ENCODE data around the gene WDR91.
A peak's percentile ranks its signal among the peaks of the same experiment; 100 is the strongest.

The WDR91 gene

DNA sequence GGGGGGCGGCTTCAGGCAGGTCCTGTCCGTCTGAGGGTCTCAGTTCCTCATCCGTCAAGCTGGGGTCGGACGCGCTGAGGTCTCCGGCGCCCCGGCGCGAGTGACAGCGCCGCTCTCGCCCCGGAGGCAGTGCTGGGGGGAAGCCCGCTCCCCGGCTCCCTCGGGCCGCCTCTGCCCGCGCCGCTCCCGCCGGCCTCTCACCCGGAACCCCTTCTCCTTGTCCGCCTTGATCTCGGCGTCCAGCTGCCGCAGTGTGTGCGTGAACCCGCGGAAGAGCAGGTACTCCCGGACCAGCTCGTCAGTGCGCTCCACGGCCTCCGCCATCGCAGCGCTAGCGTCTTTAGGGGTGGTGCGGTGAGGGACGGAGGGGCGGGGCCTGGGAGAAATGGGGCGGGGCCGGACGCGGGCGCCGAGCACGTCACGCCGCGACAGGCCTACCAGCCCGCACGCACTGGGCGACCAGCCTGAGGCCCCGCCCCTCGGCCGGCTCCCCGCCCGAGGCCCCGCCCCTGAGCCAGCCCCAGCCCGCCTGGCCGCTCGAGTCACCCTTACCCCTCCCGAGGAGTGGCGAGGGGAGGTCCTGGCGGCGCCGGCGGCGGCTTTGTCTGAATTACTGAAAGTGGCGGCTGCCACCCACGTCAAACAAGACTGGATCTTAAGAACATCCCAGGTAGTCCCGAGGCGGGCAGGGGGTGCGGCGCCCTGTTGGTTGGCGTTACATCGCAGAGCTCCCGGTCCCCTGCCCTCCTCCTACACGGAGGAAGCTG lies at the start of gene WDR91:
WDR91 (minus strand) TSS at position 348 of the 767 bp plus-strand sequence; CDS start at position 324, 24 bp downstream.
- TF ChIP-seq, protein P1, sequence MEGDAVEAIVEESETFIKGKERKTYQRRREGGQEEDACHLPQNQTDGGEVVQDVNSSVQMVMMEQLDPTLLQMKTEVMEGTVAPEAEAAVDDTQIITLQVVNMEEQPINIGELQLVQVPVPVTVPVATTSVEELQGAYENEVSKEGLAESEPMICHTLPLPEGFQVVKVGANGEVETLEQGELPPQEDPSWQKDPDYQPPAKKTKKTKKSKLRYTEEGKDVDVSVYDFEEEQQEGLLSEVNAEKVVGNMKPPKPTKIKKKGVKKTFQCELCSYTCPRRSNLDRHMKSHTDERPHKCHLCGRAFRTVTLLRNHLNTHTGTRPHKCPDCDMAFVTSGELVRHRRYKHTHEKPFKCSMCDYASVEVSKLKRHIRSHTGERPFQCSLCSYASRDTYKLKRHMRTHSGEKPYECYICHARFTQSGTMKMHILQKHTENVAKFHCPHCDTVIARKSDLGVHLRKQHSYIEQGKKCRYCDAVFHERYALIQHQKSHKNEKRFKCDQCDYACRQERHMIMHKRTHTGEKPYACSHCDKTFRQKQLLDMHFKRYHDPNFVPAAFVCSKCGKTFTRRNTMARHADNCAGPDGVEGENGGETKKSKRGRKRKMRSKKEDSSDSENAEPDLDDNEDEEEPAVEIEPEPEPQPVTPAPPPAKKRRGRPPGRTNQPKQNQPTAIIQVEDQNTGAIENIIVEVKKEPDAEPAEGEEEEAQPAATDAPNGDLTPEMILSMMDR (IDR thresholded peaks at IDR 0.05; ENCODE audit: borderline replicate concordance, insufficient read depth, low read depth, low read length) = no peak
- peak within 1 kb of the TSS; percentile 93 for H3K4me3 ChIP-seq (ENCODE audit: low read depth, low read length)

GRCh38 chr7:135260470-135260869 lies 49.1 kb upstream of the WDR91 start:
- TF ChIP-seq, protein P1 (IDR thresholded peaks at IDR 0.05; ENCODE audit: borderline replicate concordance, insufficient read depth, low read depth, low read length) = no peak
- no peak overlapping the region for H3K4me3 ChIP-seq (ENCODE audit: low read depth, low read length)

DNA sequence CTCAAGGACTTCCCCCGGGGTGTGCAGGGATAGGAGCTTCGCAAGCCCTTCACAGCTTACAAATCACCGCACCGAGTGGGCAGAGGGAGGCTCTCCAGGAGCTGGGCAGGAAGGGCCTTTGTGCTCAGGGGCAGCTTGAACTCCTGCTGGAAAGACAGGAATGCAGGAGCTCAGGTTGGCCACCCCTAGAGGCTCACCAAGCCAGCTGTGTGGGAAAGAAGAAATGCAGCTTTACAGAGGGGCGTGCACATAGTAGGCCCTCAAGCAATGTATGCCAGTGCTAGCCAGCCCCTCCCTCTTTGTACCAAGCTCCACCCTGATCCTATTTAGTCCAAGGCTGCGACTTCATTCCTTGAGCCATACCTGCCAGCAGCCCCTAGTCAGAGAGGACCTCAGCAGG lies 48.4 kb upstream of the WDR91 start:
- TF ChIP-seq, protein P1 (IDR thresholded peaks at IDR 0.05; ENCODE audit: borderline replicate concordance, insufficient read depth, low read depth, low read length) = no peak

GRCh38 chr7:135258585-135258984 lies 47.3 kb upstream of the WDR91 start:
- H3K4me3 ChIP-seq (ENCODE audit: low read depth, low read length) = no peak overlapping the region
- TF ChIP-seq, protein P1 (IDR thresholded peaks at IDR 0.05; ENCODE audit: borderline replicate concordance, insufficient read depth, low read depth, low read length) = no peak

More for the DNA sequence above, 48.4 kb upstream of the WDR91 start:
- H3K4me3 ChIP-seq (ENCODE audit: low read depth, low read length) = no peak overlapping the region

DNA sequence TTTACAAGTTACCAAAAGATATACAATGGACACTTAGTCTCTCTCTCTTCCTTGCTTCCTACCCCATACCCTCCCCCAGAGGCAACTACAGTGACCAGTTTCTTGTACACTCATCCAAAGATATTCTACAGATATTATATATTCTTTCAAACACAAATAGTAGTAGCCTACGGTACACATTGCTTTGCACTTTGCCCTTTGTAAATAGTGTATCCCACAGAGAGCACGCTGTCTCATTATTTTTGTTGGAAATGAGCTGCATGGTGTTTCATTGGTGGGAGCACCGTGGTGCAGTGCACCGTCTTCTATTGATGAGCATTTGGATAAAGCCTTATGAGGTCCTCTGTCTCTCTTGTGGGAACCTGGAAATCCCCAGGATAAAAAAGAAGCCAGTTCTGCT lies 46.5 kb upstream of the WDR91 start:
- no peak overlapping the region for H3K4me3 ChIP-seq (ENCODE audit: low read depth, low read length)
- TF ChIP-seq, protein P1 (IDR thresholded peaks at IDR 0.05; ENCODE audit: borderline replicate concordance, insufficient read depth, low read depth, low read length) = no peak

DNA sequence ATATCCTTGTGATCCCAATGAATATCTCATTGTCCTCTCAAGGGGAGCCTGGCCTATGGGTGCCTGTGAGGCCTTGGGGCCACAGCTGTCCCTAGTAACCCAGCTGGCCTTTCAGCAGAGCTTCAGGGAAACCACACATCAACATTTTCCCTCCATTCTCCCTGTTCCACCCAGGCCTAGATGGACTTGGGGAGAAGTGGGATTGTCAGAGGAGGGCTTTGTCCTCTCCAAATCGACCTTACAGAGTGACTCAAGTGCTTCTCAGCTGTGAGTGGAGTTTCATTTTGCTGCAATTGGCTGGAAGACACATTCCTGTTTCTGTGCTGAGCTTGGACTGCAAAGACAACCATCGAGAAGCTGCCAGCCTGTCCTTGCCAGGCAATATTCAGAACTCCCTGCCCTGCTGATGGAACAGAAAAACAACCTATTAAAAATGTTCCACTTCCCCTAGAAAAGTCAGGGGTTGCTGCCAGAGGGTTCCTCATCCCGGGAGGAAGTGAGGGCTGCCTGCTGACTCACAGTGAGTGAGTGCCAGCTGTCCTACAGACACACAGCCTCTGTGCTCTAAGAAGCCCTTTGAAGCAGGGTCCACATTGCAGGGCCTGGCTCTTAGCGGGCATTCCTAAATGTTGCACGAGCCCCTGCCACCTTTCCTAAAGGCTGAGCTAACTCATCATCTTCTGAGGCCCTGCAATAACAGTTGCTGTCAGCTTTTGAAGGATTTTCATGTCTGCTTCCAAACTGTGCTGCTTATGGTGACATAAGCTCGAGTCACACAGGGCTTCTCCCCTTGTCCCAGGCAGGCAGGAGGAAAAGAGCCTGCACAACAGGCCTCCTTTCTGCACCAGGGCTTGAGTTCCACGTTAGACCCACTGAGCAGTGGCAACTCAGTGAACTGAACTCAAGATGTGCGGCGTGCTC lies 42.8 kb upstream of the WDR91 start:
- TF ChIP-seq, protein P1 (IDR thresholded peaks at IDR 0.05; ENCODE audit: borderline replicate concordance, insufficient read depth, low read depth, low read length) = no peak
- H3K4me3 ChIP-seq (ENCODE audit: low read depth, low read length) = no peak overlapping the region
